ENCODE measurements around the gene GALP.
"Not testable (repeated sequence)": the region's sequence is repeated elsewhere in the genome, so short reads cannot be mapped to it uniquely, and the experiment has no call there.

The GALP gene

DNA sequence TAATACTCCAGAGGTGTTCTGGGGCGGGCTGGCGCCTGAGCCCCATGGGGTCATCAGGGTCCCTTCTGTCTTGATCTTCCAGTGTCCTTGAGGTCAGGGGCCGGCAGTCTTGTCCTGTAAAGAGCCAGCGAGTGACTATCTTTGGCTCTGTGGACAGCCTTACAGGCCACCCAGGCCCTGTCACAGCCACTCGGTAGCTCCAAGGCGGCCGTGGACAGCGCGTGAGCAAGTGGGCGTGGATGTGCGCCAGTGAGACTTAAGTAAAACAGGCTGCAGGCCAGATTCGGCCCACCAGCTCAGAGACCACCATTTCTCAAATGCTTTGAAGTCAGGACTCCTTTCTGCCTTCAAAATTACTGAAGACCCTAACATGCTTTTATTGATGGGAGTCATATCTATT is 31.0 kb upstream of the GALP start:
- no peak overlapping the region for H3K4me3 ChIP-seq (replicated peaks; ENCODE audit: low read depth, low read length)
- TF ChIP-seq, protein P1, sequence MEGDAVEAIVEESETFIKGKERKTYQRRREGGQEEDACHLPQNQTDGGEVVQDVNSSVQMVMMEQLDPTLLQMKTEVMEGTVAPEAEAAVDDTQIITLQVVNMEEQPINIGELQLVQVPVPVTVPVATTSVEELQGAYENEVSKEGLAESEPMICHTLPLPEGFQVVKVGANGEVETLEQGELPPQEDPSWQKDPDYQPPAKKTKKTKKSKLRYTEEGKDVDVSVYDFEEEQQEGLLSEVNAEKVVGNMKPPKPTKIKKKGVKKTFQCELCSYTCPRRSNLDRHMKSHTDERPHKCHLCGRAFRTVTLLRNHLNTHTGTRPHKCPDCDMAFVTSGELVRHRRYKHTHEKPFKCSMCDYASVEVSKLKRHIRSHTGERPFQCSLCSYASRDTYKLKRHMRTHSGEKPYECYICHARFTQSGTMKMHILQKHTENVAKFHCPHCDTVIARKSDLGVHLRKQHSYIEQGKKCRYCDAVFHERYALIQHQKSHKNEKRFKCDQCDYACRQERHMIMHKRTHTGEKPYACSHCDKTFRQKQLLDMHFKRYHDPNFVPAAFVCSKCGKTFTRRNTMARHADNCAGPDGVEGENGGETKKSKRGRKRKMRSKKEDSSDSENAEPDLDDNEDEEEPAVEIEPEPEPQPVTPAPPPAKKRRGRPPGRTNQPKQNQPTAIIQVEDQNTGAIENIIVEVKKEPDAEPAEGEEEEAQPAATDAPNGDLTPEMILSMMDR (IDR thresholded peaks at IDR 0.05; ENCODE audit: insufficient read depth, low read length, poor library complexity, severe bottlenecking) = no peak
- no peaks in the 10 kb centered on the region for H3K27me3 ChIP-seq (replicated peaks; ENCODE audit: control insufficient read depth, insufficient read depth, low read length)
- no peak for DNase-seq (ENCODE audit: extremely low read depth, insufficient read length)
- peaks cover 13% of the 10 kb centered on the region for H3K36me3 ChIP-seq (ENCODE audit: control insufficient read depth, insufficient read depth, low read length)

DNA sequence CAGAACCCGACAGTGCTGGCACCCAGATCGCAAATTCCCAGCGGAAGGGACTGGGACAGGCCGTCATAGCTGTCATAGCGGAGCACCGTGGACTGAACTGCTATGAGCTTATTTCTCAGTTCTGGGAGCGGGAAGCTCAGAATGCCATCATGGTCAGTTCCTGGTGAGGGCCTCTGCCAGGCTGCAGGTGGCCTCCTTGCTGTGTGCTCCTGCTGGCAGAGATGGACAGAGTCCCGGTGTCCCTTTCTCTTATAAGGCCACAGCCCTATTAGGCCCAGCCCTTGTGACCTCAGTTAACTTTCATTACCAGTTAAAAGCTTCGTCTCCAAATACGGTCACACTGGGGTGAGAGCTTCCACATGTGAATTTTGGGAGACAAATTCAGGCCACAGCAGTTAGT is 30.1 kb upstream of the GALP start:
- no peaks in the 10 kb centered on the region for H3K27me3 ChIP-seq (replicated peaks; ENCODE audit: control insufficient read depth, insufficient read depth, low read length)
- TF ChIP-seq, protein P1 (IDR thresholded peaks at IDR 0.05; ENCODE audit: insufficient read depth, low read length, poor library complexity, severe bottlenecking) = no peak
- H3K4me3 ChIP-seq (replicated peaks; ENCODE audit: low read depth, low read length) = no peak overlapping the region
- no peak for DNase-seq (ENCODE audit: extremely low read depth, insufficient read length)
- H3K36me3 ChIP-seq (ENCODE audit: control insufficient read depth, insufficient read depth, low read length) = peaks cover 15% of the 10 kb centered on the region

- no peak for DNase-seq (ENCODE audit: extremely low read depth, insufficient read length)
- H3K4me3 ChIP-seq (replicated peaks; ENCODE audit: low read depth, low read length) = no peak overlapping the region
- no peaks in the 10 kb centered on the region for H3K27me3 ChIP-seq (replicated peaks; ENCODE audit: control insufficient read depth, insufficient read depth, low read length)
- peaks cover 15% of the 10 kb centered on the region for H3K36me3 ChIP-seq (ENCODE audit: control insufficient read depth, insufficient read depth, low read length)
- TF ChIP-seq, protein P1 (IDR thresholded peaks at IDR 0.05; ENCODE audit: insufficient read depth, low read length, poor library complexity, severe bottlenecking) = no peak
Observed at GRCh38 chr19:56146904-56147303, 28.9 kb upstream of the GALP start.

GRCh38 chr19:56147307-56147706 is 28.5 kb upstream of the GALP start:
- TF ChIP-seq, protein P1 (IDR thresholded peaks at IDR 0.05; ENCODE audit: insufficient read depth, low read length, poor library complexity, severe bottlenecking) = no peak
- Histone ChIP-seq H3K36me3 (ENCODE audit: control insufficient read depth, insufficient read depth, low read length) (peaks cover 15% of the 10 kb centered on the region), H3K27me3 (replicated peaks; ENCODE audit: control insufficient read depth, insufficient read depth, low read length) (no peaks in the 10 kb centered on the region), H3K4me3 (replicated peaks; ENCODE audit: low read depth, low read length) (no peak overlapping the region)
- no peak for DNase-seq (ENCODE audit: extremely low read depth, insufficient read length)

DNA sequence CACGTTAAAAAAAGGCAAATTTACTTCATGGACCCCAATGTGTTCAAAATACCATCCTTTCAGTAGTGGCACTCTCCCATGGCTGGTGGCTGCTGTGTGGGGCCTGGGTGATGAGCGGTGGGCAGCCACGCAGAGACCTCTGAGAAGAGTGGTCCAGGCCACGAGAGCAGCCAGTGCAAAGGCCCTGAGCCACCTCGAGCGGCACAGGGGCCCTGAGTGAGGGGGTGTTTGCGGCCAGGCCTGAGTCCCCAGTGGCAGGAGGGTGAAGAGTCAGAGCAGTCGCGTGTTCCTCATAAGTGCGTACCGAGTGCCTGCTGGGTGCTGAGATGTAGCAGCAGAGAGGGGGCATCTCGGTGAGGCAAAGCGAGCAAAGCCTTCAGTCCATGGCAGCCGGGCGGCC is 27.7 kb upstream of the GALP start:
- no peak for DNase-seq (ENCODE audit: extremely low read depth, insufficient read length)
- Histone ChIP-seq H3K27me3 (replicated peaks; ENCODE audit: control insufficient read depth, insufficient read depth, low read length) (no peaks in the 10 kb centered on the region), H3K4me3 (replicated peaks; ENCODE audit: low read depth, low read length) (no peak overlapping the region), H3K36me3 (ENCODE audit: control insufficient read depth, insufficient read depth, low read length) (peaks cover 15% of the 10 kb centered on the region)
- TF ChIP-seq, protein P1 (IDR thresholded peaks at IDR 0.05; ENCODE audit: insufficient read depth, low read length, poor library complexity, severe bottlenecking) = no peak

DNA sequence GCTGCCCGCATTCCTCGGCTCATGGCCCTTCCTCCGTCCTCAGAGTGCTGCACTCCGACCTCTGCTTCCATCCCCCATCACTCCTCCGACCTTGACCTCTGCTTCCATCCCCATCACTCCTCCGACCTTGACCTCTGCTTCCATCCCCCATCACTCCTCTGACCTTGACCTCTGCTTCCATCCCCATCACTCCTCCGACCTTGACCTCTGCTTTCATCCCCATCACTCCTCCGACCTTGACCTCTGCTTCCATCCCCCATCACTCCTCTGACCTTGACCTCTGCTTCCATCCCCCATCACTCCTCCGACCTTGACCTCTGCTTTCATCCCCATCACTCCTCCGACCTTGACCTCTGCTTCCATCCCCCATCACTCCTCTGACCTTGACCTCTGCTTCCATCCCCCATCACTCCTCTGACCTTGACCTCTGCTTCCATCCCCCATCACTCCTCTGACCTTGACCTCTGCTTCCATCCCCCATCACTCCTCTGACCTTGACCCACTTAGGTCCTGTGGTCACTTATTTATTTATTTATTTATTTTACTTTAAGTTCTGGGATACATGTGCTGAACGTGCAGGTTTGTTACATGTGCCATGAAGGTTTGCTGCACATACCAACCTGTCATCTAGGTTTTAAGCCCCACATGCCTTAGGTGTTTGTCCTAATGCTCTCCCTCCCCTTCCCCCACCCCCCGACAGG is 26.7 kb upstream of the GALP start:
- not testable (repeated sequence) for H3K4me3 ChIP-seq (replicated peaks; ENCODE audit: low read depth, low read length); DNase-seq (ENCODE audit: extremely low read depth, insufficient read length); H3K27me3 ChIP-seq (replicated peaks; ENCODE audit: control insufficient read depth, insufficient read depth, low read length)
- peaks cover 17% of the 10 kb centered on the region for H3K36me3 ChIP-seq (ENCODE audit: control insufficient read depth, insufficient read depth, low read length)
